Measurements from ENCODE around the gene TEX22.

TEX22 gene

DNA sequence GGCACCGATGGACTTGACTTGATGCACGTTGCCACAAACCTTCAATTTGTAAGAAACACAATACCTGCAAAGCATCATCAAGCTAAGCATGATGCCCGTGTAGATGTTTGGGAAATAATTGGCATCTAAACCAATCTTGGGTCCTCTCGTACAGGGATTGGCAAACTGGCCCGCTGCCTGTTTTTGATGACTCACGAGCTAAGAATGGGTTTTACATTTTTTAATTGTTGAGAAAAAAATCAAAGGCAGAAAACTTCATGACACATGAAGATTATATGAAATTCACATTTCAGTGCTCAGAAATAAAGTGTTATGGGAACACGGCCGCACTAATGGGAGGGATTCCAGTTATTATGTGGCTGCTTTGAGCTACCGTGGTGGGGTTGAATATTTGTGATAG, 32.2 kb downstream of the TEX22 start:
- TF ChIP-seq, protein P1, sequence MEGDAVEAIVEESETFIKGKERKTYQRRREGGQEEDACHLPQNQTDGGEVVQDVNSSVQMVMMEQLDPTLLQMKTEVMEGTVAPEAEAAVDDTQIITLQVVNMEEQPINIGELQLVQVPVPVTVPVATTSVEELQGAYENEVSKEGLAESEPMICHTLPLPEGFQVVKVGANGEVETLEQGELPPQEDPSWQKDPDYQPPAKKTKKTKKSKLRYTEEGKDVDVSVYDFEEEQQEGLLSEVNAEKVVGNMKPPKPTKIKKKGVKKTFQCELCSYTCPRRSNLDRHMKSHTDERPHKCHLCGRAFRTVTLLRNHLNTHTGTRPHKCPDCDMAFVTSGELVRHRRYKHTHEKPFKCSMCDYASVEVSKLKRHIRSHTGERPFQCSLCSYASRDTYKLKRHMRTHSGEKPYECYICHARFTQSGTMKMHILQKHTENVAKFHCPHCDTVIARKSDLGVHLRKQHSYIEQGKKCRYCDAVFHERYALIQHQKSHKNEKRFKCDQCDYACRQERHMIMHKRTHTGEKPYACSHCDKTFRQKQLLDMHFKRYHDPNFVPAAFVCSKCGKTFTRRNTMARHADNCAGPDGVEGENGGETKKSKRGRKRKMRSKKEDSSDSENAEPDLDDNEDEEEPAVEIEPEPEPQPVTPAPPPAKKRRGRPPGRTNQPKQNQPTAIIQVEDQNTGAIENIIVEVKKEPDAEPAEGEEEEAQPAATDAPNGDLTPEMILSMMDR (IDR thresholded peaks at IDR 0.05): no peak

DNA sequence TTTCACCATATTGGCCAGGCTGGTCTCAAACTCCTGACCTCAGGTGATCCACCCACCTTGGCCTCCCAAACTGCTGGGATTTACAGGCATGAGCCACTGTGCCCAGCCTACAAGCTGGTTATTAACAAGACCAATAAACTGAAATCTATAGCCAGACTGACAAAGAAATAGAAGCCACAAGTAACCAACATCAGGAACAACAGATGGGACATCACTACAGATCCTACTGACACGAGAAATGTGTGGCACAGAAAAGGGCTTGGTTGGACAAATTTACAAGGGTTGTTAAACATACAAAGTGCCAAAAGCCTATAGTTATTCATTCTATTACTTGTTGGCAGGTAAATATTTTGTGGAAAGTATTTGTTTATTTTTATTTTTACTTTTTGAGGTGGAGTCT, 32.9 kb downstream of the TEX22 start:
- TF ChIP-seq, protein P1 (IDR thresholded peaks at IDR 0.05): no peak

DNA sequence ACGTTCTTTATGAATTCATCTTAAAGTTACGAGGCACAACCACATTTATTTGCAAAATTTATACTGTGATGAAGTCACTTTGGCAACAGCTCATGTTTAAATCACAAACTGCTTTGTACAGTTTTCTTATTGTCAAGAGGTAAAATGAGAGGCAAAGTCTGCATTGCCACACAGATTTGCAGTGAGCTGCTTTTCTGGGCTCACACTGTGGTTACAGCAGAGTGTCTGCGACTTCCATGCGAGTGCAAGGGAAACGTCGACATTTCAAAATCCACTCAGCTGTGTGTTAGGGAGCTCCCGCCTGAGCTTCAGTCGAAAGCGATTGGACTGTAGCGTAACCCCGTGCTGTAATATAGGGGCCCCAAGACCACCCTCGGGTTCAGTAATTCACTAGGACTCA, 34.3 kb downstream of the TEX22 start:
- TF ChIP-seq, protein P1 (IDR thresholded peaks at IDR 0.05): no peak

DNA sequence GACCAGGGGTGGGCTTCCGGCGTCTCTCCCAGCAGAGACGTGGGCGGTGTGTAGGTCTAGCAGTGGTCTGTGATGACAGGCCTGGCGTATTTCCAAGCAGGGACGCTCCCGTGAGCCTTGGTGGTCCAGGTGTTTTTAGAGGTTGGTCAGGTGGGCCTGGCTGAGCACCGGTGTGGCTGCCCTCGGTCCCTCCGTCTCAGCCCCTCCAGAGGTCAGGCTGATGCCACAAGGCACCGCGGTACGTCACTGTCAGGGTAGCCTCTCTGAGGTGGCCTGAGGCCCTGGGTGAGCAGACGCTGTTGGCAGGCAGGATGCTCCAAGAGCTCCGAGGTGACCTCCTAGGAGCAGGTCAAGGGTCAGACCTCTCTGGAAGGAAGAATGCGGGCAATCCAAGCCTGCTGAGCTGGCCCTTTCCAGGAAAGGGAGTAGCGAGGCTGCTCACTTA, 34.8 kb downstream of the TEX22 start:
- TF ChIP-seq, protein P1 (IDR thresholded peaks at IDR 0.05): no peak

DNA sequence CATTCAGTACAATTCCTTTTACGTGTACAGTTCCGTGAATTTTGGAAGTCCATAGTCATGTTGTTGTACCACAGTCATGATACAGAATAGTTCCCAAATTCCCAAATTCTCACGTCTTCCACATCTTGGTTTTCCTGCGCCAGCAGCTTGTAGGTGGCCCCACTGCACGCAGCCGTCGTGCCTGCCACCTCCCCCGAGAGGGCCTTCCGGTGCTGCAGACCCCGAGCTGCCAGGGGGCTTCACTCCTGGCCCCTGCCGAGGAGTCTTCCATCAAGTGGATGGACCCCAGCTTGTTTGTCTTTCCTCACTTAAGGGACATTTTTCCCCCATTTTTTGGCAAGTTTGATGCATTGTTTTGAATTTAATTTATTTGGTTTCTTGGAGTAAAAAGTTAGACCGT, 38.1 kb downstream of the TEX22 start:
- TF ChIP-seq, protein P1 (IDR thresholded peaks at IDR 0.05): no peak

DNA sequence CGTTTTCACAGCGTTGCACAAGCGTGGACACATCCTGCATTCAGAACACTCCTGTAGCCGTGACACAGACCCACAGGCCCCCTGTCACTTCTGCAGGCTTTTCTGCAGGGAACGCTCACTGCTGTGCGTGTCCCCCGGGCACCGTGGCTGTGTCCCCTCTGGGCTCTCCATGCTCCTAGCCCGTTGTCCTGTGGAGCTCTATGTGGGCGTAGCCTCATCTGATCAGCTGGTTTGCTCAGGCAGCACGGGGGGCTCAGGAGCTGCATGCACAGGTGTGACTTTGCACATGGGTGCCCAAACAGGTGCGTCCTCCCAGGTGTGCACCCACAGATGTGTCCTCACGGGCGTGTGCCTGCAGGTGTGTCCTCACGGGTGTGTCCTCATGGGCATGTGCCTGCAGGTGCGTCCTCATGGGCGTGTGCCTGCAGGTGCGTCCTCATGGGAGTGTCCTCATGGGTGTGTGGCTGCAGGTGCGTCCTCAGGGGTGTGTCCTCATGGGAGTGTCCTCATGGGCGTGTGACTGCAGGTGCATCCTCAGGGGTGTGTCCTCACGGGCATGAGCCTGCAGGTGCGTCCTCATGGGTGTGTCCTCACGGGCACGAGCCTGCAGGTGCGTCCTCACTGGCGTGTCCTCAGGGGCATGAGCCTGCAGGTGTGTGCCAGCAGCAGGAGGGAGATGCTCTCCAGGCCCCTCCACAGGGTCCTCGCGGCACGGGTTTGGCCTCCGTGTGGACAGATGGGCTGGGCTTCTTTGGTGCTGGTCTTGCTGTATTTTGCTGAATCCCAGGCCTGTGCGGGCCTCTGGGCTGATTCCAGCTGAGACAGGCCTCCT, 38.8 kb downstream of the TEX22 start:
- TF ChIP-seq, protein P1 (IDR thresholded peaks at IDR 0.05): no peak

DNA sequence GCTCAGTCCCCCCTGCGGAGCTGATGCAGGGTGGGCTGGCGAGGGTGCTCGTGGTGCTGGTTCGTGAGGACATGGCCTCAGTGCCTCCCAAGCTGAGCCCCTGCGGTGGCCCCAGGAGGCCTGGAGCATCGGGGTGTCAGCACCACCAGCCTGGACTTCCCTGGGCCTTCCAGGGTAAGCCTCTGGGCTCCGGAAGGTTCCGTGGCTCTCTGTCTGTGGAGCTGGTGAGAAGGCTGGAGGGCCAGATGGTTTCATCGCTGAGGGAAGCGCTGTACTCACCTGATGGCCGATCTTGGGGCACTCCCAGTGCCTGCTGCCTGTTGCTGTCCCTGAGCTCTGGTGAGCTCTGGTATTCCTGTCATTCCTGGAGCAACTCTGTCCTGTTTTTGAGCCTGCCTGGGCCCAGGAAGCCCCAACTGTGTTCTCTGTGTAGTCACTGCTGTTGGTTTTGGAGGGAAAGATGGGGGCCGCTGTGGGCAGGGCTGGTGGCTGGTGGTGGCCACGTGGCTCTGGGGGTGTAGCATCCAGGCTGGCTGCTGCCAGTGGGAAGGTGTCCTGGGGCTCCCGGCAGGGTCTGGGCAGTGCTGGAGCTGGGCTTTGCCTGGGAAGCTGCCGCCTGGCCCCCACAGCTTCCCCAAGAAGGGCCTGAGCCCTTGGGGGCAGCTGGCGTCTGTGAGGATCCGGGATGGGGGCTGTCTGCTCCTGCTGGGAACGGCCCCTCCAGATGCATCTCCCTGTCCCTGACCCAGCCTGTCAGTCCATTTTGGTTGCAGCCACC, 39.6 kb downstream of the TEX22 start:
- TF ChIP-seq, protein P1 (IDR thresholded peaks at IDR 0.05): no peak
